ENCODE results near the gene SEC11C. TPM values are rescaled to one million over a fixed set of nuclear protein-coding genes. Genes with fewer than 3 reads are reported as not detected.

The SEC11C gene
- total and polyA plus RNA-seq, 2 of the 13 experiments (the other 11 are each of a cell fraction or from before 2014, with no cell fraction given) = 71.9 to 297 TPM

- TF ChIP-seq PBX3 (CRISPR knock-in tag; IDR thresholded peaks at IDR 0.05; ENCODE audit: borderline replicate concordance) (no peak), NBN (conservative IDR thresholded peaks at IDR 0.05) (no peak), SP4 (CRISPR knock-in tag; IDR thresholded peaks at IDR 0.05) (no peak), KDM5B (CRISPR knock-in tag; IDR thresholded peaks at IDR 0.05; ENCODE audit: borderline replicate concordance) (no peak), RARA (CRISPR knock-in tag; IDR thresholded peaks at IDR 0.05) (no peak), DMTF1 (CRISPR knock-in tag; IDR thresholded peaks at IDR 0.05) (no peak), MED8 (CRISPR knock-in tag; IDR thresholded peaks at IDR 0.05; ENCODE audit: insufficient replicate concordance) (no peak), ZNF343 (CRISPR knock-in tag; IDR thresholded peaks at IDR 0.05) (no peak), KDM2A (CRISPR knock-in tag; IDR thresholded peaks at IDR 0.05; ENCODE audit: borderline replicate concordance, low read depth) (no peak), ZNF691 (CRISPR knock-in tag; IDR thresholded peaks at IDR 0.05; ENCODE audit: borderline replicate concordance, low read depth) (no peak), ZNF234 (CRISPR knock-in tag; conservative IDR thresholded peaks at IDR 0.05) (no peak), GTF2F1 (IDR thresholded peaks at IDR 0.05; ENCODE audit: low read length) (no peak), MAX (IDR thresholded peaks at IDR 0.05) (no peak), ZNF788 (CRISPR knock-in tag; IDR thresholded peaks at IDR 0.05; ENCODE audit: borderline replicate concordance) (no peak)
- in situ Hi-C loops (cut with HindIII; ENCODE audit: extremely low pct_ligation_motif_present, low pct_unique_long_range_greater_than_20kb) = no loop called here
- ATAC-seq = no peak
- H3K9ac ChIP-seq (ENCODE audit: insufficient read depth, low read depth, low read length) = no peak overlapping the region
- 8% methylated on average over 1 of the region's 1 CpG for WGBS (ENCODE audit: low lambda C conversion rate)
- H2AFZ ChIP-seq (ENCODE audit: low read length) = no peak overlapping the region
- H3K36me3 ChIP-seq (replicated peaks in 1 of 2; ENCODE audit: control insufficient read depth in 1 of 2, insufficient read depth in 2 of 2, low read length in 2 of 2) = no peaks in the 10 kb centered on the region
- peaks cover 4% of the 10 kb centered on the region; the same call in 1 of the 2 replicates for H3K9me3 ChIP-seq (ENCODE audit: low read length)
- H3K27me3 ChIP-seq (ENCODE audit: control insufficient read depth in 1 of 2, insufficient read depth in 2 of 2, low read length in 2 of 2) = no peaks in the 10 kb centered on the region
- no peak overlapping the region for H3K4me3 ChIP-seq (replicated peaks in 1 of 3; ENCODE audit: insufficient read depth in 1 of 3, low read depth in 2 of 3, low read length in 3 of 3)
- POLR2A ChIA-PET = no interaction called here
- no peak for DNase-seq (ENCODE audit: low spot score)
- BruUV-seq (replicated peaks) = no TSS peak
- intact Hi-C loops (cut with micrococcal nuclease; ENCODE audit: unreplicated experiment) = no loop called here
- CTCF ChIA-PET (ENCODE audit: low intra/inter-chr PET ratio, low total read pairs) = no interaction called here
- no peaks in the 10 kb centered on the region for H3K79me2 ChIP-seq (ENCODE audit: insufficient read depth, low read length)
- no peak for FAIRE-seq
- H3K4me2 ChIP-seq (ENCODE audit: low read depth, low read length) = no peak overlapping the region
- no peaks in the 10 kb centered on the region for H3K4me1 ChIP-seq (ENCODE audit: insufficient read depth, low read length)
- H3K27ac ChIP-seq (ENCODE audit: extremely low read length, insufficient read depth, low read length) = no peak overlapping the region
- H4K20me1 ChIP-seq (ENCODE audit: insufficient read depth, low read length) = no peaks in the 10 kb centered on the region
Measured at GRCh38 chr18:59189746-59190145, 50.1 kb downstream of the SEC11C start.
